Loucy (cell line): Measurements from ENCODE around the gene MPPED2.

Experiments used
- CTCF ChIP-seq: fragments of 200-600 bp; sonication (generic); conservative IDR thresholded peaks from 2 replicates; pipeline ENCODE4 v1.5.1; 2014; ENCODE audit warnings: mild to moderate bottlenecking, antibody characterized with exemption, low read length
- EZH2phosphoT487 ChIP-seq: fragments of 200-600 bp; IDR thresholded peaks from 2 replicates; pipeline ENCODE4 v1.6.1; 2018; ENCODE audit warnings: antibody characterized with exemption, mild to moderate bottlenecking, moderate library complexity, borderline replicate concordance

DNA sequence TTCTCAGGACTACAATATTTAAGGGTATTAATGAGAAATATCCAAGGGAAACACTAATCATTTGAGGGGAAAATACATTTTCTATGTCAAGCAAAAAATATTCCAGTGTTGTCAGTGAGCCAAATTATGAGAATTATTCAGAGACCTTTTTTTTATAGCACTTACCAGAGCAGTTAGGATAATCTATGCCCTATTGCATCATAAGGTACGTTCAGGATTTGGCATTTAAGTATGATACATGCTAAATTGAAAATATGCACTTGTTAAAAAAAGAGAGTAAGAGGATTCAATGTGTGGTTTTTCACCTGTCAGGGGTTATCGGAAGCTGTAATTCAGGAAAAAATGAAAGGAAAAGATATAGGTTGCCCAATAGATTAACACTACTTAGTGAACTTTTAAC lies 17.2 kb upstream of the MPPED2 start:
- TF ChIP-seq CTCF, result no peak
- no peak for TF ChIP-seq EZH2phosphoT487
